ENCODE data around the gene B4GALNT2.

The B4GALNT2 gene

DNA sequence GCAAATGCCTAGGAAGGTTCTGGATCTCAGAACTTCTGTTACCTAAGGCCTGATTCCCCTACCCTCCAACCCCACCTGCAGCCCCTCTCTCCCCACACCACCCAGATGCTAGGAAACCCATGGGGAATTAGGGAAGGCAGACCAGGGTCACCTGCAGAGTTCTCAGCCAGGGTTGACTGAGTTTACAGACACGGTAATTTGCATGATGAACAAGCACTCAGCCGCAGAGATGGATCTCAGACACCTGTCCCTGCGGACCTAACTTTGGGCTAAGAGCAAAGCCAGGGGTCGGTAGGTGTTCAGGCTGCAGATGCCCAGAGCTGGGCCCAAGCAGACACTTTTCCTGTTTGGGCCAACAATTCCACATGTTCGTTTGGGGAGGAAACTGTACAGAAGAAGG lies 80.8 kb downstream of the B4GALNT2 start:
- DNase-seq (ENCODE audit: low spot score) = no peak

DNA sequence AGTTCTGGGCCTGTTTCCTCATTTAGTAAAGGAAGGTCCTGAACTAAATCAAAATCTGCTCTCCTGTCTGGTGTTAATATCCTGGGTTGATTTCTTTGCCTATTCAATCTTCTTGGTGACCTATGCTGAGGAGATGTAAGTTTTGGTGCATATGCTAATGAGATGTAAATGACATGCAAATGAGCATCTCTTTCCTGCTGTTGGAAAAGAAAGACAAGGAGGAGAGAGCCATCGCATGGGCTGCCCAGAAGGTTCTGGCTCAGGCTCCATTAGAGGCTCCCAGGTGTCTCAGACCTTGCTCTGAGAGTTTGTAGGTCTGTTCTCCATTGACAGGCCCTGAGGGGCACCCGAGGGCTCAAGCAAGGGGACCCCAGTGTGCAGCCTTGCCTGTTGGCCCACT lies 81.3 kb downstream of the B4GALNT2 start:
- DNase-seq (ENCODE audit: low spot score) = no peak

DNA sequence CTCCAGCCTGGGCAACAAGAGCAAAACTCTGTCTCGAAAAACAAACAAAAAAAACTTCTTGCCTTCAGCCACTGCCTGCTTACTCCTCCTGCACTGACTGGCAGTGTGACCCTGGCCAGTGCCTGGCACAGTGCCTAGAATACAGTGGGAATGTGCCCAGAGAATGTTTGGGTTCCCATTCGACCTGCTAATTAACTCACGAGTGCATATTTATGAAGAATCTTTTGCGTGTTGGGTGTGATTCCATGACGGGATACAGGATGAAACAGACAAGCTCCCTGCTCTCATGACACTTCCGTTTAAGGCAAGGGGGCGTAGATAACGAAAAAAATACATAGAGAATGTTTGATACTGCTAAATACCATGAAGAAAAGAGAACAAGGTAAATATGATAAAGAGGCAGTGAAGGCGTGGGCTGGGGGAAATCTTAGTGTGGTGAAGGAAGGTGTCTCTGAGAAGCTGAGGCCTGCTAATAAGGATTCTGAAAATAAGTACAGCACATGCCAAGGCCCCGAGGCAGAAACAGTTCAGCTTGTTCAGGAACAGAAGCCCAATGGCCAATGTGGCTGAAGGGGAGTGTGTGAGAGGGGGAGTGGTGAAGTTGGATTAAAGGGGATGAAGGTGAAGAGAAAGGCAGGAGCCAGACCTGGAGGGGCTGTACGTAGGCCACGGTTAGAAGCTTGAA lies 82.2 kb downstream of the B4GALNT2 start:
- DNase-seq (ENCODE audit: low spot score) = no peak

DNA sequence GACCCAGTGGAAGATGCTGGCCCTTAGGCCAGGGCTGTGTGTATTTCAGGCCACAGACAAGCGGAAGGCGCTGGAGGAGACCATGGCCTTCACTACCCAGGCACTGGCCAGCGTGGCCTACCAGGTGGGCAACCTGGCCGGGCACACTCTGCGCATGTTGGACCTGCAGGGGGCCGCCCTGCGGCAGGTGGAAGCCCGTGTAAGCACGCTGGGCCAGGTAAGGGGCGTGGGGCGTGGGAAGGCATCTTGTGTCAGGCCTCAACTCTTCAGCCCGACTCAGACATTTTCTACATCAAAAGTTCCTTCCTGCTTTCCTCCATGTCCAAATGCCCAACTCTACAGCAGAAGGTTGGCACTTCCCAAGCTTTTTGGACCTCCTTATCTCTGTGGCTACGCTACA lies 83.9 kb downstream of the B4GALNT2 start:
- DNase-seq (ENCODE audit: low spot score) = no peak

DNA sequence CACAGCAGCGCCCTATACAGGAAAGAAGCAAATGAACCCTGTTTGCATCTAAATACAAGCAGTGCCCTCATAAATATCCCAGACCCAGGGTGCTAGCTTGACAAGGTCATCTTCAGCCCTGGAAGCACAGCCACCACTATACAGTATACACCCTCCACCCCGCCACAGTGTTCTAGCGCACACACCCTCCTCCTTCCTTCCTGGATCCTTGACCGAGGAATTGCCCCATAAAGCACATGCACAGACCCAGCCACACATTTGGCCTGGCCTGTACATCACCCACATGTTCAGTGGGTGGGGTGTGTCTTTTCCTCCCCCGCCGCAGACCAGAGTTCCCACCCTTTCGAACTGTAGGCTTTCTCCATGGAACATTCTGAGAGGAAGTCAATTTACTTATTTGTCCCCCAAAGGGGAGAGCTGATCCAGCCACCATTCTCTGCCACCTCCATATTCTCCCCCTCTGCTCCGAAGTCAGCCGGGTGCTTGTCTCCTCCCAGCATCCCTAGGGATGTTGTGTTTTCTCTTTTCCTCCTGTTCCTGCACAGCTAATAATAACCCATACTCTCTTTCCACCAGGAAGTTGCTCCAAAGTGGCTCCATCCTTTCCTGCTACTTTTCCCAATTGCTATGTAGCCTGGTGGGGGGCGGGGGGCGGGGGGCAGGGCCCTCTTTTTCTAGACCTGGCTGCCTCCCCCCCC lies 84.5 kb downstream of the B4GALNT2 start:
- DNase-seq (ENCODE audit: low spot score) = no peak

DNA sequence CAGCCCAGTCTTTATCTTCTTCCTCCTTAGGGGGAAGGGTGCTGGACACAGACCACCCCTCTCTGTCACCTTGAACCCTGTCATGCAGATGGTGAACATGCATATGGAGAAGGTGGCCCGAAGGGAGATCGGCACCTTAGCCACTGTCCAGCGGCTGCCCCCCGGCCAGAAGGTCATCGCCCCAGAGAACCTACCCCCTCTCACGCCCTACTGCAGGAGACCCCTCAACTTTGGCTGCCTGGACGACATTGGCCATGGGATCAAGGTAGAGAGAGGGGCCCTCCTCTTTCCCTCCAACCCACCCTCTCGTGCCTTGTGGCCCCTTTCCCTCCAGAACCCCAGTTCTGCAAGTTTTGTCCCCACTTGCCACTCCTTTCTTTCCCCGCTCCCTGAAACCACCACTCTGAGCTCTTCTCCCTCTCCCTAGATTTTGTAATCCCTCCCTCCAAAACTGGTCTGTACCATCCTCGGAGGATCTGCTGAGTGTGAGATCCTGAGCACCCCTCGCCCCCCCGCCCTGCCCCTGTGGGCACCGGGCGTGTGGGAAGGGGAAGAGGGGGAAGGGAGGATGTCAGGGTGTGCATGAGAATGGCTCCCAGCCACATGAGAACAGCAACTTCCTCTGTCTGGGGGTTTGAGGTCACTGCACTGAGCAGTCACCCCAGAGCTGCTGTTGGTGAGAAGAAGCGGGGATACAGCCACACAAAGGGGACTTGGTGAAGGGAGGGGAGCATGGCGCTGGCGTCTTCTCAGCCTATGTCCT lies 85.3 kb downstream of the B4GALNT2 start:
- no peak for DNase-seq (ENCODE audit: low spot score)

DNA sequence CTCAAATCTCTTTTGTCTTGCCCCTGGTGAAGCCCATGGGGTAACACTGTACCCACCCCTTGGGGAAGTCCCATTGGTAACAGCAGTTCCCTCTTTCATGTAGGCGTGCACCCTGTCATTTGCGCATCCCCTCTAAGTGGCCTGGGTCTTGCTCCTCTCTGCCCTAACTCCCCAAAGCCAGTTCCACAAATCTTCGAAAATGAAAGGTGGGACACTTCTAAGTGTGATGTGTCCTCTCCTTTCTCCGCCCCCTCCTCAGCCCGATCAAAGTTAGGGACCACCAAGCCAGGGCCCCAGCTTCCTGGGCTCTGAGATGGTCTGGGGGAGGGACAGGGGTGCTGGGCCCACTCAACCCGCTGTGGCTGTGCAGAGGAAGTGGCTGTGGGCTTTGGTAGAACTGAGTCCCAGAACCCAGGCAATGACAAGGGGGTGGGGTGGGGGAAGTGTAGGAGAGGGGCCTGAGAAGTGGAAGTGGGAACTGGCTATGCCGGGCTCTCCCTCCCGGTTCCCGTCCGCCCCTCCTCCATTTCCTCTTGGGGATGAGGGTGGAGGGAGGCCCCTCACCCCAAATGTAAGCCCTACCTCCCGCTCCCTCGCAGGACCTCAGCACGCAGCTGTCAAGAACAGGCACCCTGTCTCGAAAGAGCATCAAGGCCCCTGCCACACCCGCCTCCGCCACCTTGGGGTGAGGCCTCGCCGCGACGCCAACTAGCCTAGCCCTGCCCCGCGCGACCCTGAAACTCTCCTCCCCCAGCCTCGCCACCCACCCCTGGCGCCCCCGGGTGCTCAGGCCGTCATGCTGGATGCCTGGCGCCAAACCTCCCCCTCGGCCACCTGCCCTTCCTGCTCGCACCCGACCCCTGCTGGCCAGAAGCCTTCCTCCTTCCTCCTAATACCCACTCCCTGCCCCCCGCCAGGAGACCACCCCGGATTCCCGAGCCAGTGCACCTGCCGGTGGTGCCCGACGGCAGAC lies 86.7 kb downstream of the B4GALNT2 start:
- no peak for DNase-seq (ENCODE audit: low spot score)

DNA sequence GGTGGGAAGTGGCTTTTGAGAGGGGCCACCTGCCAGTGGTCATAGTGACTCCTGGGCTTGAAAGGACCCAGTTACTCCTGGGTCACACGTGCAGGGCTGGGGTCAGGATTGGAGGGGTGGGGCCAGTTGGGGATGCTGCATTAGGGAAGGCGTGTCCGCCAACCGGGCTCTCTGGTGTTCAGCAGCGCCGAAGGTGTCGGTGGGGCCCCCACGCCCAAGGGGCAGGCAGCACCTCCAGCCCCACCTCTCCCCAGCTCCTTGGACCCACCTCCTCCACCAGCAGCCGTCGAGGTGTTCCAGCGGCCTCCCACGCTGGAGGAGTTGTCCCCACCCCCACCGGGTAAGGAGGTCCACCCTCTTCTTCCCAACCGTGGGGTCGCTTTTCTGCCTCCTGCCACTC lies 87.4 kb downstream of the B4GALNT2 start:
- no peak for DNase-seq (ENCODE audit: low spot score)

DNA sequence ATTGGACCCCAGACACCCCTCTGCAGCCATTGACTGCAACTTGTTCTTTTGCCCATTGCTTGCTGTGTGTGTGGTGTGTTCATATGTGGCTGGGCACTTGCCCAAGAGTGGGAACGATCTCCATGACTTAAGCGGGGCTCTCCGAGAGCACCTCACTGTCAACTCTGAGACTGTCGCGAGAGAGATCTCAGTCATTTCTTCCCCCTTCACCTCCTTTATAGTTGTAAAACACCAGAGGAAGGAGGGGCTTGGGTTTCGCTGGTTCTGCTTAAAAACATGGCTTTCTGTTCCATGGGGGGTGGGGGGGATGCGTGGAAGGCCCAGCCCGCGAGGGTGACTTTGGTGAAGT lies 90.6 kb downstream of the B4GALNT2 start:
- DNase-seq (ENCODE audit: low spot score) = no peak

DNA sequence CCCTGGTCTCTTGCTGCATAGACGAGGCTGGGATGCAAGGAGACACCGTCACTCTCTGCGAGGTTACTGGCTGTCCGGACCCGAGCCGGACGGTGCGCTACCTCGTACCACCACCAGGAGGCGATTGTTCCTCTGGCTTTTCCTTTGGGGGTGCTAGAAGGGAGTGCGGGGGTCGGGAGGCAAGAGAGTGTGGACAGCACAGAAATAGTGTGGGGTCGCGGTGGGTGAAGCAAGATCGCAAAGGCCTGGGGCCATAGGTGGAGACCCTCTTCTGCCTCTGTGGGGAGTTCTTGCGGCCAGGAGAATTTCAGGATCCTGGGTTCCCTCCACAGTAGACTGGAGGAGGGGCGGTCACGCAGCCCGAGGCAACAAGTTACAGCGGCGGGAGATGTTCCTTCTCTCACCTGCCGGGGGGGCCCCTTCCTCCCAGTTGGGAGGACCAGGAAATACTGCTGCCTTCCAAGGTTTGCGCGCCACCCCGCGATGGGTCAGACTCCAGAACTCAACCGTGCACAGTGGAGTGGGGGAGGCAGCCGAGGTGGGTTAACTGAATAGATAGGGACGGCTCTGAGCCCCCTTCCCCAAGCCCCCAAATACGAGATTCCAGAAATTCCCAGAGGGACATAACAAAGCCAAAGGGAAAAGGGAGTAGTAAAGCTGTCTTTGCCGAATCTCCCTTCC lies 91.1 kb downstream of the B4GALNT2 start:
- peak; percentile 93 for DNase-seq (ENCODE audit: low spot score)

DNA sequence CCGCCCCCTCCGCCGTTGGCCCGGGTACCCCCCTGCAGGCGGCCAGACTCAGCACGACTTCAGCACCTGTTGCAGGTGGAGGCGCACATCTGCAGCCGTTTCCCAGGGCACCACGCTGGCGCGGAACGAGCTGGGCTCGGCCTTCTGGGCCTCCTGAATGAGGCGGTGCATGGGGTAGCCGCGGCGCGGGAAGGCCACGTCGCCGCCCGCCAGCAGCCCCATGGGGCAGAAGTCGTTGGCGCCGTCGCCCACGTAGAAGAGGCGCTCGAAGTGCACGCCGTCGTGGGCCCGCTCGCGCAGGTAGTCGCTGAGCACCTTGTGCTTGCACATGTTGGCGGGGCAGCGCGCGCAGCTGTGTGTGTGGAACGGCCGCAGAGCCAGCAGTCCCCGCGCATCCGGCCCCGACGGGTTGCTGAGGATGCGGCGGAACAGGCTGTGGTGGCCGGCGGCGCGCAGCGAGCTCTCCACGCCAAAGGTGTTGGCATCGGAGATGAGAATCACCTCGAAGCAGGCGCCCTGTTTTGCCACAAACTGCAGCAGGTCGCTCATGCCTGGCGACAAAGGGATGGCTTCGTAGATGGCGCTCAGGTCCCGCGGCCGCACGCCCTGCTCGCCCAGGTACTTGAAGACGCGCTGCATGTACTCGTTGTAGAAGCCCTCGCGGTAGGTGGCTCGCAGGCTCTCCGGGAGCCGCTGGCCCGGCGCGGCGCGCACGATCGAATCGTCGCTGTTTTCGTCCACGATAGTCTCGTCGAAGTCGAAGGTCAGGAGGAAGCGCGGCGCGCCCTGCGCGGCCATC lies 91.8 kb downstream of the B4GALNT2 start:
- peak; percentile 76 for DNase-seq (ENCODE audit: low spot score)

DNA sequence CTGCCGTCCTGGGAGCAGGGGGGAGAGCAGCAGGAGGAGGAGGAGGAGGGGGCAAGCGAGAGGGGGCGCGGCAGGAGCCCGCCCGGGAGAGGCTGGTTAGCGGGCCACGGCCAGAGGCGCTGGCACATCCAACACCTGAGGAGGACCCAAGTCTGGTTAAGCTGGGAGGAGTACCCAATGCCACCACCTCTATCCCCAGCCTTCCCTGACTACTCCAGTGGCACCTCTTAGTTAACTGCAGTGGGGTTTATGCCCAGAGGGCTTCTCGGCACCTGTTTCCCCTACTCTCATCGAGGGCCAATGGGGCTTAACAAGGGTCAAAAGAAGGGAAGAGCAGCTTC lies 92.4 kb downstream of the B4GALNT2 start:
- no peak for DNase-seq (ENCODE audit: low spot score)

DNA sequence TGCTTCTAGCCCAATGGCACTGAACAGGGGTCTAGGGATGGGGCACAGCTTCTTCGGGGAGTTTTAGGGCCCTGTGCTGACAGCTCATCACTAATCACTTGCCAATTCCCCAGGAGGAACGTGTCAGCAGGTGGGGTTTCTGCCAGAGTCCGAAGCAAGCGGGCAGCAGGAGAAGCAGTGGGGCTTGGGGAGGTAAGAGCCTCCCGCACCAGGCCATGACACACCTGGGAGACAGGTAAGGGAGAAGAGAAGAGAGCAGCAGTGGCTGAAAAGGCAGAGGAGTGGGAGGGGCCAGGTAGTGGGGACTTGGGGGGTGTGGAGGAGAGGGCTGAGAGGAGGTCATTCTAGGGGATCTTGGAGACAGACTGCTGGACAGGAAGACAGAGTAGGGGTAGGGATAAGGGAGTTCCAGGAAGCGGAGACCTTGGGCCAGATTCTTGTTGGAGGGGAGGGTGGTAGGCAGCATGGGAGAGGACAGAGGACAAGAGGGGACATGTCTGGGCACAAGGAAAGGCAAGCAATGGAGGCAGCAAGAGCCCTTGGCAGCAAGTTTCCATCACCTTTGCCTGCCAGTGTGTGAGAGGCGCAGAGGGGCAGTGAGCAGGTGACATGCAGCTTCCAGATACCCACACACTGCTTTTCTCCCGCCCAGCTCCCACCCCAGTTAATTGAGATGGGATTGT lies 93.1 kb downstream of the B4GALNT2 start:
- no peak for DNase-seq (ENCODE audit: low spot score)
